Hepatocyte (in vitro differentiated cells): ENCODE data around the gene UVSSA. TPM values are rescaled to one million over a fixed set of nuclear protein-coding genes. Genes with fewer than 3 reads are reported as not detected.

Source experiments
- DNase-seq: peaks from one replicate; pipeline ENCODE4 v3.0.0-alpha.2; 2016; ENCODE audit warnings: low spot score
- H2AFZ ChIP-seq: fragments of 200-600 bp; sonication (generic); 2 replicates; pipeline ENCODE4 v1.6.0; 2016; ENCODE audit warnings: antibody characterized with exemption, mild to moderate bottlenecking
- H3K27ac ChIP-seq: fragments of 200-600 bp; sonication (generic); 2 replicates; pipeline ENCODE4 v1.5.1; 2016; ENCODE audit warnings: mild to moderate bottlenecking
- H3K27me3 ChIP-seq: fragments of 200-600 bp; sonication (generic); 2 replicates; pipeline ENCODE4 v1.6.1; 2016
- H3K36me3 ChIP-seq: fragments of 200-600 bp; sonication (generic); replicated peaks from 2 replicates; pipeline ENCODE4 v1.5.1; 2016; ENCODE audit warnings: low read depth; ENCODE audit not compliant: insufficient read depth
- H3K4me1 ChIP-seq: fragments of 200-600 bp; sonication (generic); 2 replicates; pipeline ENCODE4 v1.5.1; 2016; ENCODE audit warnings: mild to moderate bottlenecking, moderate library complexity; ENCODE audit not compliant: insufficient read depth
- H3K4me2 ChIP-seq: fragments of 200-600 bp; sonication (generic); 2 replicates; pipeline ENCODE4 v1.6.0; 2016
- H3K4me3 ChIP-seq: fragments of 200-600 bp; sonication (generic); 2 replicates; pipeline ENCODE4 v1.5.1; 2016; ENCODE audit warnings: mild to moderate bottlenecking
- H3K79me2 ChIP-seq: fragments of 200-600 bp; sonication (generic); 2 replicates; pipeline ENCODE4 v1.6.0; 2017; ENCODE audit warnings: mild to moderate bottlenecking
- H3K9me2 ChIP-seq: fragments of 200-600 bp; sonication (generic); replicated peaks from 2 replicates; pipeline ENCODE4 v1.6.0; 2017; ENCODE audit warnings: mild to moderate bottlenecking; ENCODE audit not compliant: insufficient read depth
- H3K9me3 ChIP-seq: fragments of 200-600 bp; sonication (generic); 2 replicates; pipeline ENCODE4 v1.5.1; 2016; ENCODE audit warnings: low read depth, mild to moderate bottlenecking
- H4K20me1 ChIP-seq: fragments of 200-600 bp; sonication (generic); 2 replicates; pipeline ENCODE4 v1.6.0; 2016; ENCODE audit warnings: mild to moderate bottlenecking; ENCODE audit not compliant: insufficient read depth, poor library complexity, severe bottlenecking
- EZH2 ChIP-seq: fragments of 200-600 bp; sonication (generic); IDR thresholded peaks from 2 replicates; pipeline ENCODE4 v1.6.1; 2016; ENCODE audit warnings: antibody characterized with exemption, mild to moderate bottlenecking, borderline replicate concordance
- EZH2phosphoT487 ChIP-seq: fragments of 200-600 bp; sonication (generic); IDR thresholded peaks from one replicate; pipeline ENCODE4 v1.6.1; 2018; ENCODE audit warnings: antibody characterized with exemption, mild to moderate bottlenecking, low read depth, moderate library complexity; ENCODE audit not compliant: unreplicated experiment, severe bottlenecking
- WGBS: methylation state at CpG from one replicate; pipeline ENCODE4 v1.1.6; 2016; ENCODE audit warnings: low lambda C conversion rate; ENCODE audit errors: missing lambda C conversion rate; 5-methylcytosine and 5-hydroxymethylcytosine counted together
- polyA plus RNA-seq: library from polyadenylated mRNA; unstranded; fragments of >200 nt; fragmentation: Nextera tagmentation; extraction: Ambion mirVana; gene quantifications from 2 replicates; pipeline ENCODE4 v1.2.1, GENCODE V29; 2016
- total RNA-seq: library from RNA; depleted of rRNA; stranded (reverse); fragments of >200 nt; gene quantifications from 2 replicates; pipeline ENCODE4 v1.2.3, GENCODE V29; 2014
- TF ChIP-seq, protein P1 (sequence below): fragments of 200-600 bp; sonication (generic); IDR thresholded peaks from 2 replicates; pipeline ENCODE4 v1.5.1; 2016; ENCODE audit warnings: antibody characterized with exemption, mild to moderate bottlenecking; ENCODE audit not compliant: poor library complexity

UVSSA gene
- total and polyA plus RNA-seq, 2 experiments from 2014 or later = 10.6 to 11.0 TPM

DNA sequence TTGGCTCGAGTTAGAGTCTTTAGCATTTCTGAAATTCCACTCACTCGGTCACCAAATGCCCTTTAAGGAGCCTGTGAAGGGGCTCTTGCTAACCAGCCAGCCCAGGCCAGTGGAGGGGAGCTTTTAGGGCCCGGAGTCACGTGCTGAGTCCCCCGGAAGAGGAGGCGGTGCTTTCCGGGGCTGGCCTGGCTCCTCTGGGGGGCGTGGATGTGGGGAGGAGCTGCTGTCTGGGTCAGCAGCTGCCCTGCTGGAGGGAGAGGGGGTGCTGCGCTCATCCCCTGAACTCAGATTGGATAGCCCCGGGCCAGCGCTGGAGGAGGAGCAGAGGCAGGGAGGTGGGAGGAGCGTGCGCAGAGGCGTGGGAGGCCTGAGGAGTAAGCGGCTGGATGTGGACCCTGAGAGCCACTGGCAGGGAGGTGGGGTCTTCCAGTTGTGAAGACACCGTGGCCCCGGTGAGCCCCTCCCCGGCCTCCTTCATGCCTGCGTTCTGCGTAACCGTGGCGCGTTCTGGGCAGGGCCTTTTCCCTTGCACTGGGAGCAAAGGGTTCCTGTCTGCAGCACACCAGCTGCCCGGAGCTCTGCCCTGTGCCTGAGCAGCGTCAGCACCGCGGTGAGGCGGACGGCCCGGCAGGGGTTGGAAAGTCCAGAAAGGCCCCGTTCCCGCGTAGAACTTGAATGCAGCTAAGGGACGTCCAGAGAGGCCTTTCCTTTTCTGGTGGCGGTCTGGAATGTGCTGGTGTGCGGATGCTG is 37.6 kb upstream of the UVSSA start:
- Histone ChIP-seq H3K27me3 (no peaks in the 10 kb centered on the region), H3K9me2 (no peaks in the 10 kb centered on the region), H3K4me2 (peak overlapping the region; percentile 78), H3K27ac (peak overlapping the region; percentile 89), H3K79me2 (peaks cover 92% of the 10 kb centered on the region), H3K4me3 (peak overlapping the region; percentile 0), H2AFZ (no peak overlapping the region), H3K4me1 (peaks cover 7% of the 10 kb centered on the region), H3K9me3 (no peaks in the 10 kb centered on the region), H4K20me1 (peaks cover 34% of the 10 kb centered on the region), H3K36me3 (no peaks in the 10 kb centered on the region)
- 22% methylated on average over 34 of the region's 36 CpGs for WGBS
- peak; percentile 93 for DNase-seq
- TF ChIP-seq EZH2 (no peak), EZH2phosphoT487 (no peak)
- TF ChIP-seq, protein P1, sequence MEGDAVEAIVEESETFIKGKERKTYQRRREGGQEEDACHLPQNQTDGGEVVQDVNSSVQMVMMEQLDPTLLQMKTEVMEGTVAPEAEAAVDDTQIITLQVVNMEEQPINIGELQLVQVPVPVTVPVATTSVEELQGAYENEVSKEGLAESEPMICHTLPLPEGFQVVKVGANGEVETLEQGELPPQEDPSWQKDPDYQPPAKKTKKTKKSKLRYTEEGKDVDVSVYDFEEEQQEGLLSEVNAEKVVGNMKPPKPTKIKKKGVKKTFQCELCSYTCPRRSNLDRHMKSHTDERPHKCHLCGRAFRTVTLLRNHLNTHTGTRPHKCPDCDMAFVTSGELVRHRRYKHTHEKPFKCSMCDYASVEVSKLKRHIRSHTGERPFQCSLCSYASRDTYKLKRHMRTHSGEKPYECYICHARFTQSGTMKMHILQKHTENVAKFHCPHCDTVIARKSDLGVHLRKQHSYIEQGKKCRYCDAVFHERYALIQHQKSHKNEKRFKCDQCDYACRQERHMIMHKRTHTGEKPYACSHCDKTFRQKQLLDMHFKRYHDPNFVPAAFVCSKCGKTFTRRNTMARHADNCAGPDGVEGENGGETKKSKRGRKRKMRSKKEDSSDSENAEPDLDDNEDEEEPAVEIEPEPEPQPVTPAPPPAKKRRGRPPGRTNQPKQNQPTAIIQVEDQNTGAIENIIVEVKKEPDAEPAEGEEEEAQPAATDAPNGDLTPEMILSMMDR = no peak

DNA sequence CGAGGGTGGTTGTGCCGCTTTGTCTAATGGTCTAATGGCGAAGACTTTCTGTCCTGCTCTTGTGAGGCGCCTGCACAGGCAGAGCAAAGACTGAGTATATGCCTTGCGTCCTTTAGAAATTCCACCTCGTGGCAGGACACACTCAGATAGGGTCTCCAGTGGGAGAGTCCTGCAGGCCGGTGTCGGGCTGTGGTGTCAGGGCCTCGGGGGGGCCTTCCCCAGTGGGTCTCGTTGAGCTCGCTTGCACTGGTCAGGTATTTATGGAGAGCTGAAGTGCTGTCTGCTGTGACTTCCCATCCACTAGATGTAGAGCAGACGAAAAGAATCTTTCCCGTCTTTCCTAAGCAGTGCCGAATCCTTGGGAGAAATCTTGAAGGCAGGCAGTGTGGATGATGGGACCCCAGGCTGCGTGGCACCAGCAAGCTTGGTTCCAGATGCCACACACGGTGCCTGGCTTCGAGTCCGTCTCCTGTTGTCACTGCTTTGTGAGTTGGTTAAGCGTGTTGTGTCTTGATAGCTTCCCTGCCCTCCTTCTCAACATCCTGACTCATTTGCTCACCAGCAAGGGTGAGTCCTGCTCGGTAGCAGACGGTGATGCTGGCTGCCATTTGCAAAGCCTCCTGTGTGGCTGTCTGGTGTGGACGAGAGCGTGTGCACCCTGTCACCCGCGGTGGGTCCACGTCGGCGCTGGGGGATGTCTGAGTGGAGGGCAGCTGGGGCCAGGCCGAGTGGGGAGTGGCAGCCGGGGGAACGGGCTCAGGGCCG is 36.8 kb upstream of the UVSSA start:
- H3K27me3 ChIP-seq = no peaks in the 10 kb centered on the region
- no peak overlapping the region for H3K4me3 ChIP-seq
- peaks cover 34% of the 10 kb centered on the region for H4K20me1 ChIP-seq
- H3K27ac ChIP-seq = peak overlapping the region; percentile 89
- H3K4me2 ChIP-seq = peak overlapping the region; percentile 78
- H3K9me3 ChIP-seq = no peaks in the 10 kb centered on the region
- no peaks in the 10 kb centered on the region for H3K36me3 ChIP-seq
- H3K9me2 ChIP-seq = no peaks in the 10 kb centered on the region
- TF ChIP-seq EZH2 = no peak
- no peak for TF ChIP-seq EZH2phosphoT487
- TF ChIP-seq, protein P1 = no peak
- H2AFZ ChIP-seq = no peak overlapping the region
- H3K4me1 ChIP-seq = peaks cover 7% of the 10 kb centered on the region
- H3K79me2 ChIP-seq = peaks cover 90% of the 10 kb centered on the region
- WGBS = 91% methylated on average over 31 of the region's 32 CpGs
- DNase-seq = no peak

DNA sequence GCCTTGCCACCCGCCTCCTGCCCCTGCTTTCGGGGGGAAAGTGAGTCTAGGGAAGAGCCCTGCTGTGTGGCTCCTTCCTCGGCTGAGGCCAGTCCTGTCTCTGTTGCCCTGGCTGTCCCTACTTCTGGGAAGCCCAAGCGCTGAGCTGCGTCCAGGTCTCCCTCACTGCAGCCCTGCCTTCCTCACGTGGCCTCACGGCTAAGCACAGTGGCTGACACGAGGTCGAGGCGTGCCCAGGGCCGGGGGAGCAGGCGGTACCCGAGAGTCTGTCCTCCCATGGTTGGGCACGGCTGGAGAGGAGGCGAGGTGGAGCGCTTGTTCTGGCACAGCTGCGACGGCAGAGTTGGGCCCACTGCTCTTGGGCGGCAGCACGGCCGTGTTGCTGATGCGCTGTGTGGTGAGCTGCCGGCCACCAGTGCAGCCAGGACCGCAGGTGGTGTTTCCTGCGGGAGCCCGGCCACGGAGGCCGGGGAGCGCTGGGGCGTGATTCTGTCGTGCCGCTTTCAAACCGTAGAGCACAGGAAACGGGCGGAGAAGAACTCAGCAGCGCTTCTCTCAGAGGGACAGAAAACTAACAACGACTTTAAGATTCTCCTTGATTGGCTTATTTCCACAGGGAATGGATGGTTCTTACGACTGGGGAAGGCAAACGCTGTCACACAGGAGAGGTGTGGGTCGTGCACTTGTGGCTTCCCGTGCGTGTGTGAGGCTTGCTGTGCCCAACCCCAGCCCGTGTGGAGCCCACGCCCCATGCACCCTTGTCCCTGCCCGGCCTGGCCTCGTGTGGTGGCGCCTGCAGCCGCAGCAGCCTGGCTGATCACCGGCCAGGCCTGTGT is 36.0 kb upstream of the UVSSA start:
- Histone ChIP-seq H4K20me1 (peaks cover 34% of the 10 kb centered on the region), H3K4me1 (peaks cover 7% of the 10 kb centered on the region), H3K9me2 (no peaks in the 10 kb centered on the region), H3K36me3 (no peaks in the 10 kb centered on the region), H3K27ac (no peak overlapping the region), H3K4me2 (no peak overlapping the region), H3K4me3 (no peak overlapping the region), H2AFZ (no peak overlapping the region), H3K79me2 (peaks cover 83% of the 10 kb centered on the region), H3K27me3 (no peaks in the 10 kb centered on the region), H3K9me3 (no peaks in the 10 kb centered on the region)
- WGBS = 96% methylated on average over 49 of the region's 49 CpGs
- TF ChIP-seq, protein P1 = no peak
- TF ChIP-seq EZH2phosphoT487 = no peak
- no peak for TF ChIP-seq EZH2
- no peak for DNase-seq
